NCI-H524 treated with DMSO at 0.1 percent for 48 hours (cell line): ENCODE data around the gene TCF7L2.
"Not testable (repeated sequence)": the region's sequence is repeated elsewhere in the genome, so short reads cannot be mapped to it uniquely, and the experiment has no call there.

Experiments used
- DNase-seq: peaks from one replicate; lab custom pipeline; 2025; lab: John Stamatoyannopoulos, UW

TCF7L2 gene

GRCh38 chr10:113066120-113066519, 116.1 kb downstream of the TCF7L2 start:
- not testable (repeated sequence) for DNase-seq

GRCh38 chr10:113066561-113067312, 116.7 kb downstream of the TCF7L2 start:
- DNase-seq = no peak

- DNase-seq = no peak
Measured at GRCh38 chr10:113067501-113067900, 117.5 kb downstream of the TCF7L2 start.

GRCh38 chr10:113068178-113068890, 118.3 kb downstream of the TCF7L2 start:
- no peak for DNase-seq

- no peak for DNase-seq
Measured at GRCh38 chr10:113069595-113069994, 119.5 kb downstream of the TCF7L2 start.

- DNase-seq = no peak
Measured at GRCh38 chr10:113071446-113071845, 121.4 kb downstream of the TCF7L2 start.

GRCh38 chr10:113073549-113074189, 123.6 kb downstream of the TCF7L2 start:
- DNase-seq = no peak

- no peak for DNase-seq
Measured at GRCh38 chr10:113076949-113077348, 126.9 kb downstream of the TCF7L2 start.

- no peak for DNase-seq
Measured at GRCh38 chr10:113078282-113078907, 128.3 kb downstream of the TCF7L2 start.

- no peak for DNase-seq
Measured at GRCh38 chr10:113080061-113080924, 130.2 kb downstream of the TCF7L2 start.

GRCh38 chr10:113080925-113081229, 130.8 kb downstream of the TCF7L2 start:
- DNase-seq = no peak

- no peak for DNase-seq
Measured at GRCh38 chr10:113084031-113084430, 134.0 kb downstream of the TCF7L2 start.

GRCh38 chr10:113085776-113086175, 135.7 kb downstream of the TCF7L2 start:
- no peak for DNase-seq

- no peak for DNase-seq
Measured at GRCh38 chr10:113086282-113086681, 136.2 kb downstream of the TCF7L2 start.

GRCh38 chr10:113087165-113088029, 137.3 kb downstream of the TCF7L2 start:
- DNase-seq = no peak

- DNase-seq = no peak
Measured at GRCh38 chr10:113088194-113088593, 138.1 kb downstream of the TCF7L2 start.

GRCh38 chr10:113089551-113089950, 139.5 kb downstream of the TCF7L2 start:
- no peak for DNase-seq

GRCh38 chr10:113091920-113092319, 141.9 kb downstream of the TCF7L2 start:
- DNase-seq = no peak

GRCh38 chr10:113093188-113094113, 143.4 kb downstream of the TCF7L2 start:
- DNase-seq = no peak

- no peak for DNase-seq
Measured at GRCh38 chr10:113094114-113094486, 144.1 kb downstream of the TCF7L2 start.
